HG03469 (cell line): Measurements from ENCODE around the gene CNKSR3.

Source experiments
- ATAC-seq: cut with Tn5 transposase; IDR thresholded peaks from one replicate; pipeline ENCODE4 v1.9.1; 2021; ENCODE audit warnings: mild to moderate bottlenecking, moderate library complexity, moderate number of reproducible peaks; ENCODE audit not compliant: unreplicated experiment

The CNKSR3 gene

DNA sequence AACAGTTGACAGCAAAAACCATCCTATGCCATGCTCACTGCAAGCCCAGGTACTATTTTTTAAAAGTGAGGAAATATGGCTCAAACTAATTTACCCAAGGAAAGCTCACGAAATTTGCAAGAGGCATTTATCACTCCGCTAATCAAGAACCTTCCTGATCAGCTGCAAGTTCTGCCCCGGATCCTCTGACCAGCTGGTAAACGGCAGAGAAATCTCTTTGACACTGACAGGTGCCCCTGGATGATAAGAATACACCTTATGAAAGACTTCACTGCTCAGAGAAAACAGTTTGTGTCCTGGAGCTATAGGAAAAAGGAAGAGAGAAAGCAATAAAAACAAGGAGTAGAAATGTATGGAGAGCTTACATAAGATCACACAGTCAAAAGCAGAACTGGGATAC lies 6.4 kb downstream of the CNKSR3 start:
- ATAC-seq: no peak

DNA sequence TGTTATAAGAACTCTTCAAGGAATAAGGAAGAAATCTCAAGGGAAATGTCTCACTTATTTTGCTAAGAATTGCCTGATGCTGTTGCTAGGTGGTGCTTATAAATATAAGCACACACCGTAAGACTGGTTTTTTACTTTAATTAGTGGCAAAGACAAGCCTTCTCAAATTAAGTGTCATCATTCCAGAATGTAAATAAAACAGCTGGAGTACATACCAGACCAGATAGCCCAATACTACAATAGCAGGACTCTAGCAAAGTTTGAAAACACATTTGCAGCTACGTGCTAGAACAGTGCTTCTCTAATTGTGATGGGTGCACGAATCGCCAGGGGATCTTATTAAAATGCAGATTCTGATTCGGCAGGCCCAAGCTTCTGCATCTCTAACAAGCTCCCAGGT lies 6.8 kb downstream of the CNKSR3 start:
- no peak for ATAC-seq

DNA sequence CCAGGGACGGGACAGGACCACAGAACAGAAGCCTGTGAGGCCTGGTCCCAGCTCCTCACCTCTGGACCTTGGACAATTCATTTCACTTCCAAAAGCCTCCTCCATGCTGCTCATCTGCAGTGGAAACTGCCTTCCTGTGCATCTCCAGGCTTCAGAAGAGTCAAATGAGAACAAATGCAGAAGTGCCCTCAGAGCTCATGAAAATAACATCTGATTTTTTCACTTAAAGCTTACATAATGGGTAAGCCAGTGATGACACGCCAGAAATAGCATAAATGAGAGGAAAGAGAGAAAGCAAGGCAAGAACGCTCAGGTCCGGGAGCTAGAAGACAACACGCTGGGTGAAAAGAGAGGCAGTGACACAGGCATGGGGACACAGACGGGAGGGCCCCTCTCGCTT lies 7.9 kb downstream of the CNKSR3 start:
- no peak for ATAC-seq

DNA sequence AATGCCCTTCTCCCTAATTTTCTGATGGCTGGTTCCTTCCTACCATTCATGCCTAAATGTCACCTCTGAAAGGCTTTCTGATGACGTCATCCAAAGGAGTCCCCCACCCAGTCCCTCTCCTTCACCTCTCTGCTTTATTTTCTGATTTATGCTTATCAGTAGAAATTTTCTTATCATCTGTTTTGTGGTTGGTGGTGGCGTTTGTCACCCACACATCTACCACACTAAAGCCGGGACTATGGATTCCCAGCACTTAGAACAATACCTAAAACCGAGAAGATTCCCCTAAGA lies 9.0 kb downstream of the CNKSR3 start:
- ATAC-seq: no peak

DNA sequence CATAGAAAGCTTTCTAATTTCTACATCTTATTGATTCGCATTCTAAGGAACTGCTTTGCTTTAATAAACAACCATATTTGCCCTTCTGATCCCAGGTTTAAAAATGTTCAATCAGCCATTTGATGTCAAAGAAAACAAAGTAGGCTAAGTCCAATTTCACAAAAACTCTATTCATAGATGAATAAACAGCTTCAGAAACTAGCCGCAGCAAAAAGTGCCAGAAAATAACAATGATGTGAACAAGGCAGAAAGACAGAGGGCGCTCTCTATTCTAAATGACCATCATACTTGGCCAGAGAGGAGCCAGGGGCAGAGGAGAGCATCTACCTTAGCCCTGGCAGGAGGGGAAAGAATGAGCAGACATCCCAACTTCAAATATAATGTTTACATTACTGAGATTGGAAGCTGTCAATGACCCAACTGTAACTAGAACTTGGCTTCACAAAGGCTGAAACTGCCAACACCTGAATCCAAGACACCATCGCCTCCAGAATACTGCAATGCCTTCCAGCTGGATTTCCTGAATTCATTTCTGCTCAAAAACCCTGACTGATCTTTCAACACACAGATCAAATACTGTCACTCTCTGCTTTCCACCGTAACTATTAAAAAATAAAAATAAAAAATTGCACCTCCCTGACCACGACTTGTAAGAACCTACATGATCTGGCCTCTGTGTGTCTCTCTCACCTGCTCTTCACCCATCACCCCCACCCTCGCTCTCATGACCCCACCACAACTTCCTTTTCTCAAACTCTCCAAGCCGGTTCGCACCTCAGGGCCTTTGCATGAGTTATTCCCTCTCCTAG lies 9.5 kb downstream of the CNKSR3 start:
- no peak for ATAC-seq

DNA sequence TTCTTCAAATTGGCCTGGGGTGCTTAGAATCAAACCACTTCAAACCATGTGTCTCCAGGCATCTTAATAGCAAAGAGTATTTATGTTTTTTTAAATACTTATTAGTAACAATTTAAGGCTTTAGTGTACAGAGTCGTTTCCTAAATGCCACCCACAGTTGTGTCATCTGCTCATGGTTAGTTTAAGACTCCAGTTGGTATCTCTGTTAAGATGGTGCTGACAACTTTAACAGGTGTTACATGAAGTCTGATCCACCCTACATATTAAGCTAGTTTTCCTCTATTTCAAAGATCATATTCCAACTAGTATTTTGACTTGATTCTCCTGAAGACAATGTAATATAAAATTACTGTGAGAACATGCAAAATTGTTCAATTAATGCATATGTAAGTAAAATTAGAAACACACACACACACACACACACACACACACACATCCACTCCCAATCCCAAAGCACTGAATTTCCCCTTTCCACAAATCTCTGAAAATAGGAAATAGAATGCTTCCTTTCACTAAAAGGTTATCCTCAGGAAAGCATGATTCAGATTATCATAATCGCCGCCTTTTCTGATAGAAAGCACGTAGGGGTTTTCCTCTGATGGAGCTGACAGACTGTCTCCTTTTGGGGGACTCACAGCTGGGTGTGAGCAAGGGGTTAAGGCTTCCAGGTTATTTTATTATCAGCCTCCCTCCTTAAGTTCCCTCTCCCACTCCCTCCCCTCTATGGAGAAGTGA lies 10.5 kb downstream of the CNKSR3 start:
- ATAC-seq: no peak

DNA sequence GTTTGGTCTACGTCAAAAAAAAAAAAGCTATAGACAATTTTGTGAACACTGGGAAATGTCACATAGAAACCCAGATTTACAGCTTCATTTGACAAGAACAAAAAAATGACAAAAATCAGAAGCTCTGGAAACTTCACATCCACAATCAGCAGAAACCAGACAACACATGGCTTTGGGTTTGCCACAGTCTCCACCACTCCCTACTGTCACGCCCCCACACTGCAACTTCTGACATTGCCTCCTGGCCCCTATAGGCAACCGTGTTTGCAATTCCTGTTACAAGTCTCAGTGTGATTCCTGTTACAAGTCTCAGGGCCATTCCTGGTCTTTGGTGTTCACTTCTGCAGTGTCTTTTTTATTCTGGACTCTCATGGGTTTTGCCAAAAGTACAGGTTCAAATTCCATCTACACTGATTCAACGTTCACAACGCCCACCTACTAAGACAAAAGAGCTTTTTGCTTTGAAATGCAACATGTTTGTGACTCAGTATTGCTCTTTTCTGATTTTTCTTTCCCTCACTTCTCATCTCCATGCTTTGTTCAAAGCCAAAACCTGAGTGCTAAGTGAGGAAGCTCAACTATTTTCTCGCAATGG lies 12.0 kb downstream of the CNKSR3 start:
- ATAC-seq: no peak

DNA sequence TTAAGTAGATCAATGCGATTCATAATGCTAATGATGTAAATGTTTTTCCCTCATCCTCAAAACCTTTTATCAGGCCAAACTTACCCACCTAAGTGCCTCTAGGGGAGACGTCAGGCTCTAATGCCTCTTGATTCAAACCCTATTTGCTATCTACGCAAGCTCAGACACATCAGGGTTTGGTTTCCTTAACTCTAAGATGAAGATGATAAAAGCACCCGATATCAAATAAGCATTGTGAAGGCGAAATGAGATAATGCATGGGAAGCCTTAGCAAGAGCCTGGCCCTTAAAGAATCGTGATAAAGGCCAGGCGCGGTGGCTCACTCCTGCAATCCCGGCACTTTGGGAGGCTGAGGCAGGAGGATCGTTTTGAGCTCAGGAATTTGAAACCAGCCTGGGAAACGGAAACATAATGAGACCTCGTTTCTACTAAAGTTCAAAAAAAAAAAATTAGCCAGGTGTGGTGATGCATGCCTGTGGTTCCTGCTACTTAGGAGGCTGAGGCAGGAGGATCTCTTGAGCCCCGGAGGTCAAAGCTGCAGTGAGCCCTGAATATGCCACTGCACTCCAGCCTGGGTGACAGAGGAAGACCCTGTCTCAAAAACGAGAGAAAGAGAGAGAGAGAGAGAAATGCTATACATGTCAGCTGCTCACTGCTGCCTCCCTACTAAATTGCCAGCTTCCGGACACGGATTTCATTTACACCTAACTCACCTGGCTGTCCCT lies 13.5 kb downstream of the CNKSR3 start:
- no peak for ATAC-seq

DNA sequence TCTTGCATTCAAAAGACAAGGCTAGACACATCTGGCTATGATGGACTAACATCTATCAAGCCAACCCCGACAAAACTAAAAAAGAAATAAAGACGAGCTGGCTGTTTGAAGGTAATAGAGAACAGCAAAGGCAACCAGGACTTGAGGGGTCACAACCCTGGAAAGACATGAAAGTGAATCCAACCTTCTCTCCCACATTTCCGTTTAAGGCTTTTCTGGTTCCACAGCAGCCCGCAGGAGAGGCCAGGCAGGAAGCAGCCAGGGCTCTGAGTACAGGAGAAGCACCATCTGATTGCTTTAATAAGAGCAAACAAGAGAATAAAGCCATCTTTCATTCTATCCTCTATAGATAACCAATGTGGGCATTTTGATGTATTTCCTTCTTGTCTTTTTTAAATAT lies 14.3 kb downstream of the CNKSR3 start:
- ATAC-seq: no peak

DNA sequence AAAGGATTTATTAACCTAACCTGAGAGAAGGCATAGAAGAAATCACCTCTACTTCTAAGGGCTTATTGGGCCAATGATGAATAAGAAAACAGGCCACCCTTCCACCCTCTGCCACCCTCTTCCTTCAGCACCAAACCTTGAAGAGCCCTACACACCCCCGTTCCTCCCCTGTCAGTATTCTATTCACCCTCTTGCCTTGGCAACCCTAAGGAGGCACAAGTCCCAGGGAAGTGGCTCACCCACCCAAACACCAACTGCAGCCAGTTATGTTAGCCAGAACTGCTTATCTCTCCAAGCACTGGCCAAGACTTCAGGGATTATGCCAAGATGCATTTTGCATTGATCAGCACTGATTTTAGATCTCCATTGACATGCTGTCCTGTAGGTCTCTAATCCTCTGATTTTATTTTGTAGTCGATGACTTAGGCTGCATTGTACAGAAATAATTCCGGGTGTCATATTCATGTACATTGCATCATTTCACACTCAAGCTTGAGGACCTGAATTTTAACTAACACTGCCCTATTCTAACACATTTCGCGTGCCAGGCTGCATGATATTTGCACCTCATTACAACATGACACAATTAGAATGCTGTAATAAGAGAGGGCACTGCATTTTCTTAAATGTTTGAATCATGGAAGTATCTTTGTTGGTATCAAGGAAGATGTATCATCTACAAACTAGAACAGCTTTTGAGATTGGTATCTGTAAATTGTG lies 15.7 kb downstream of the CNKSR3 start:
- no peak for ATAC-seq

DNA sequence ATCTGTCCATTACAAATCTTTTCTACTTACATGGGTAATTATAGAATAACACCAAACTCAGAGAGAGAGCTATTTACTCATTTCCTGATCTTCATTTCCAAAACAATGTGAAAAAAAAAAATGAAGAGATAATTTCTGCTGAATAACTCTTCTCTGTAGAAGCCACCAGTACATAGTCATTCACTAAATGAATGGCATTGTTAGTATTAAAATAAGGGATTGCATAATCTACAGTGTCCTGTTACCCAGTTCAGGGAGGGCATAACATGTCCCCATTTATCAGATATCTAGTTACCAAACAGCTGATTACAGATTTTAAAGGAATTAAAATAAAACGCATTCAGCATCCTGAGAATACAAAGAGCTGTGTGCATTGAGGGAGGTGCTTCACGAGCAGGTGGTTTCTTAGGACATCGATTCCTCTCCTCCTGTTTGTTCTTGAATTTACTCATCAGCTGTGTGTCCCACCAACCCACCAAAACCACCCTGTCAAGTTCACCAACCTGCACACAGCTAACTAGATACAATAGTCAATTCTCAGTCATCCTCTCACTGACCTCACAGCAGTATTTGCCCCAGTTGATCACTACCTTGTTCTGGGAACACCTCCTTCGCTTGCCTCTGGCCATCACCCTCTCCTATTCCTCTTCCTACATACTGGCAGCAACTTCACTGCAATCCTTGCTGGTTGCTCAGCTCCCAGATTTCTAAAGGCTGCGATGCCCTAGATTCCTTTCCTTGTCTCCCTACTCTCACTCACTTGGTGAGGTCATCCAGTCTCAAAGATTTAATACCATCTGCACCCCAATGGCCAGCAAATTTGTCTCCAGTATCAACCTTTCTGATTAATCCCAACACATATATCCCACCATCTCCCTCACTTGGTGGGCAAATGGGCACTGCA lies 18.7 kb downstream of the CNKSR3 start:
- ATAC-seq: no peak

DNA sequence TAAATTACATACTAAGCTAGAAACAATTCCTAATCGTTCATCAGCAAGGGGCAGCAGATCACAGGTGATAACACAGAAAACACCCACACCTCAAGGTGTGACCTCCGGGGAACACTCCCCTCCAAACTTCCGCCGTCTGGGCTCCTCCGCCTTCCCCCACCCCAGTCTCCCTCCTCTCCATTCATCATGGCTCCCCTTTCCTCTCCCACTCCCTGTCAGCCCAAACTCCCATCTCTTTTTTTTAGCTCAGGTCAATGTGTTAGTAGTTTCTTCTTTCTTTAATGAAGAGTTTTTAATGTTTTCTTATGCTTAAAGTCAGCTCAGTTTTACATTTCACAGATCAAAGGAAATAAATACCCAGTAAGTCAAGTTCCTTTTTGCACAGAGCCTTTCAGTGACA lies 20.7 kb downstream of the CNKSR3 start:
- ATAC-seq: no peak

DNA sequence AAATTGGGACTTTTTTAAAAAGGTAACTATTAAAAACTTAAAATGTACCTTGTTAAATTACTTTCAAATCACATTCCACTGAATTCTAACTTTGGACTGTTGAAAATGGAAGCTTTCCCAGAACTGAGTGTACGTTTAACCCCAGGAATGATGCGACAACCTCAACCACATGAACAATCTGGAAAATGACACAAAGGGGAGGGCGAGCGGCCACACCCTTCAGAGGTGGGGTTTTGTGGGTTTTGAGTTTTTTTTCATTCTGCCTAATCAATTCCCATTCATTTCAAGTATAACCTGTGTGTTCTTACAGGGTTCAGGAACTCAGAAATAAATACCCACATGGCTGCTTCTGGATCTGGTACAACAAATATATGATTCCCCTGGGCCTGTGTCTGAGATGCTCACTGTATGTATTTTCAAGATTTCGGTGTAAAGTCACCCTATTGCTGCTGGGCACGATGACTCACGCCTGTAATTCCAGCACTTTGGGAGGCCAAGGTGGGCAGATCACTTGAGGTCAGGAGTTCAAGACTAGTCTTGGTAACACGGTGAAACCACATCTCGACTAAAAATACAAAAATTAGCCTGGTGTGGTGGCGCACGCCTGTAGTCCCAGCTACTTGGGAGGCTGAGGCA lies 21.6 kb downstream of the CNKSR3 start:
- no peak for ATAC-seq

DNA sequence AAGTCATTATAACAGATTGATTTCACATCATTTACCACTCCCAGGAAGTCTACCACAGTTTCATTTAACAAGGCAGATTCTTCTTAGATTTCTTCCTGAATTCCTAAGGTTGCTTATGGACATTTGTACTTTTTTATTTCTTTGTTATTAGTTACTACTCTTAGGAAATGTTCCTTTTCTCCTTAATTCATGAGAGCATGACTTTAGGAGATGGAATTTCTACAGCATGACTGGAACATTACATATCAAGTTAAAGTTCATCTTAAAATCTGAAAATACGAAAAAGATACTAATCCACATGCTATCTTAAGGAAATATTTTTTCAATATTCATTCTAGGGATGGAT lies 22.3 kb downstream of the CNKSR3 start:
- ATAC-seq: no peak

DNA sequence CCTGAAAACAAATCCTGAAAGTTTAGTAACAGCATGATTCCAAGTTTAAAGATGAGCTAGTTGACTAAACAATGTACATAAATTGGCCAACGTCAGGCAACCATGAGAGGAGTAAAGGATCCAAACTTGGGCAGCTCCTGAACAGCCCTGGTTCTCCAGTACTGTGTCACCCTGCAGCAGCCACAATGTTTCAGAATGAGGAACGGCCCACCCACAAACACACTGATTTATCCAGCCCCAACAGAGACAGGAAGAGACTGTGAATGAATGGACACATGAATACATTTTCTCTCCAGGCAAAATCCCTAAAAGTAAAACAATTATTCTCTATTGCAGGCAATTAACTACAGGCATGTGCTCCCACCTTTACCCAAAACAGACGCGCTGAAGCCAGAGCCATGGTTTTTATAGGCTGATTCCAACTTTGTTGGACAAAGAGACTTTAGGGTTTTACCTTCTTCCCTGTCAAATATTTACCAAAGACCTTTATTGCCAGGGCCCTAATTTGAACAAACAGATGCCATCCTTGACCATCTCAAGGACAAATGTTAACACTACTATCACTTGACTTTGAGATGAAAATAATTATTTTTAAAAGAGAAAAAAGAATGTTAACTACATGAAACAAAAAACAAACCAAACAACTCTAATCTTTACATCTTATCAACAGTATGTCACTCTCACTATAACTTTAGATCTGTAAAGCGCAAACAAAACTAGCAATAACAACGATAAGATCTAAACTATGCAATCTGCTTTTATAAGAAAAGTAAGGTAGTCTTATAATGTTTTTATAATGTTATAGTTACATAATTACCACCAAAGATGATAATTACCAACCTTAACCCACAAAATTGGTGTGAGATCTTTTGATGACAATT lies 22.9 kb downstream of the CNKSR3 start:
- ATAC-seq: no peak

DNA sequence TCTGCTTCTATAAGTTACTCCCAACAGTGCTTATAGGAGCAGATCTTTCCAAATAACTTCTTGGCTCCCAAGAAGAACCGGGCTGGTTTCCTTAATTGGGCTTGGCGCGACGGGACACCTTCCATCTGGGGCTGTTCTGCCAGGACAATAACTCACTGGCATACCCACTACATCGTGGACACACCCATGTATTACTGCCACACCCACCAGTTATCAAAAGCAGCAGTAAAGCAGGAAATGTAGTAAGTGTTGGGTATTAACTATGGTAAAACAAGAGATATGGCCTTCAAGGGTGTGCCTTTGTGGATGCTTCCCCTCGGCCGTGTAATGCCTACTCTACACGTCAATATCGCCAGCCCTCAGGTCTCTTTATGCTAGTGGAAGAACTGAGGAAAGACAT lies 24.7 kb downstream of the CNKSR3 start:
- no peak for ATAC-seq

DNA sequence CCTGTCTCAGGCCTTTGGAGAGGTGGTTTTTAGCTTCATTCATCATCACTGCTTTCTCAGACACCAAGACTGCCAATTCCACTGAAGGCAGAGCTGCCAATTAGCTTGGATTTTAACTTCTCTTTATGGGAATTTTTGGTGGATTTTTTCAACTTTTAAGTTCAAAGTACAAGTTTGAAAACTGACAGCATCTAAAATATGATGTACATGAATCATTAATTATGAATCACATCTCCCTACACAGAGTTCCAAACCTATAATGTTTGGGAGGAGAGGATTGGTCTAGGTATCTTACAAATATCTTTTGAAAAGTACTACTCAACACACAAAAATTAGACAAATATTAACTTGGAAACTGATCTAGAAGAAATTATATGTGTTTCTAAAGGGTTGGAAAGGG lies 25.5 kb downstream of the CNKSR3 start:
- ATAC-seq: no peak

DNA sequence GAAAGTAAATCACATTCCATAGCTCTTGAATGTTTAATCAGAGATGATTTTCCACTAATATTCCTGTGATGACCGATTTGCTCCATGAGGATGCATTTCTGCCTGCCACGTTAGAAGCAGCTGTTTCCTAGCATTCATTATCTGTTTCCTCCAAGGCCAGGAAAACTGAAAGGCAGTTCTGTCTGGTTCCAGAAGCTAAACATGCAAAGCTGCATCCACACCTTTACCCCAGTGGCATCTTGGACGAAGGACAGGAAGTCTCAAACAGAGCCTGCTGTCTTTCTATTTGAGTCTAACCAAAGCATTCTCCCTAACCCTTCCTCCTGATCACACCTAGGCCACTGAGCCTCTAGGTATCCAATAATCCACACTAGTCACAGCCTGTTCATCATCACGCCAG lies 27.6 kb downstream of the CNKSR3 start:
- no peak for ATAC-seq
